Measurements from ENCODE around the gene C12orf54. TPM values are rescaled to one million over a fixed set of nuclear protein-coding genes. Genes with fewer than 3 reads are reported as not detected.
"Not testable (repeated sequence)": the region's sequence is repeated elsewhere in the genome, so short reads cannot be mapped to it uniquely, and the experiment has no call there.

C12orf54 gene
- polyA plus RNA-seq, 1 experiment = not detected

DNA sequence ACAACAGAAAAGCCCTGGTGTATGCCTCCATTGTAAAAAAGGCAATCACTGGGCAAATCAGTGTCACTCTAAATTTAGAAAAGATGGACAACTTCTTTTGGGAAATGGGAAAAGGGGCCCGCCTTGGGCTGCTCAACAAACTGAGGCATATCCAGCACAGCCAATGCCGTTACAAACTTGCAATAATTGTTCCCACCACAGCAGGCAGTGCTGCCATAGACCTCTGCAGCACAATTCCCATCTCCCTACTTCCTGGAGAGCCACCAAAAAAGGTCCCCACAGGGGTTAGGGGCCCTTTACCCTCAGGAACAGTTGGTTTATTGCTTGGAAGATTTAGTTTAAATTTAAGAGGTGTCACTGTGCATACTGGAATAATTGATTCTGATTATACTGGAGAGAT lies 26.7 kb downstream of the C12orf54 start:
- no peaks in the 10 kb centered on the region for H3K36me3 ChIP-seq (ENCODE audit: control insufficient read depth, insufficient read depth, low read length)
- no peaks in the 10 kb centered on the region for H3K27me3 ChIP-seq (ENCODE audit: control insufficient read depth, insufficient read depth, low read length)
- DNase-seq (ENCODE audit: low read depth) = no peak
- POLR2A ChIA-PET = no interaction called here
- no peak for TF ChIP-seq CTCF (IDR thresholded peaks at IDR 0.05; ENCODE audit: insufficient read depth, low read depth, low read length)
- H3K4me3 ChIP-seq (ENCODE audit: low read depth, low read length) = no peak overlapping the region
- CTCF ChIA-PET = no interaction called here

DNA sequence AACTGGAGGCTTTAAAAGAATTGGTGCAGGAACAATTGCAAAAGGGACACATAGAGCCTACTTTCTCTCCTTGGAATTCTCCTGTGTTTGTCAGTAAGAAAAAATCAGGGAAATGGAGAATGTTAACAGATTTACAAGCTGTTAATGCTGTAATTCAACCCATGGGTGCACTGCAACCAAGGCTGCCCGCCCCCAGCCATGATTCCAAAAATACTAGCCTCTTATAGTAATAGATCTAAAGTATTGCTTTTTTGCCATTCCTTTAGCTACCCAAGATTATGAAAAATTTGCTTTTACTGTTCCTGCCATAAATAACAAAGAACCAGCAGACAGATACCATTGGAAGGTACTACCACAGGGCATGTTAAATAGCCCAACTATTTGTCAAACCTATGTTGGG lies 27.8 kb downstream of the C12orf54 start:
- ChIA-PET CTCF (no interaction called here), POLR2A (no interaction called here)
- DNase-seq (ENCODE audit: low read depth) = no peak
- Histone ChIP-seq H3K36me3 (ENCODE audit: control insufficient read depth, insufficient read depth, low read length) (no peaks in the 10 kb centered on the region), H3K27me3 (ENCODE audit: control insufficient read depth, insufficient read depth, low read length) (no peaks in the 10 kb centered on the region), H3K4me3 (ENCODE audit: low read depth, low read length) (no peak overlapping the region)
- no peak for TF ChIP-seq CTCF (IDR thresholded peaks at IDR 0.05; ENCODE audit: insufficient read depth, low read depth, low read length)

DNA sequence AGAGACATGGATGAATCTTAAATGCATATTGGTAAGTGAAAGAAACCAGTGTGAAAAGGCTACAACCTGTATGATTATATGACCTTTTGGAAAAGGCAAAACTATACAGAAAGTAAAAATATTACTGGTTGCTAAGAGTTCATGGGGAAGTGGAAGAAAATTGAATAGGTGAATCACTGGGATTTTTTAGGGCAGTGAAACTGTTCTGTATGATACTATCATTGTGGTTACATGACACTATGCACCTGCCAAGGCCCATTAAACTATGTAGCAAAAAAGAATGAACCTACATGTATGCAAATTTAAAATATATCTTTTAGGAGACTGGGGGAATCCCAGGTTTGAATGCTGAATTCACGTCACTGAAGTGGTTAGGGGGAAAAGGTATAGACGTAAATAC lies 30.6 kb downstream of the C12orf54 start:
- H3K4me3 ChIP-seq (ENCODE audit: low read depth, low read length) = no peak overlapping the region
- POLR2A ChIA-PET = no interaction called here
- no peaks in the 10 kb centered on the region for H3K36me3 ChIP-seq (ENCODE audit: control insufficient read depth, insufficient read depth, low read length)
- H3K27me3 ChIP-seq (ENCODE audit: control insufficient read depth, insufficient read depth, low read length) = no peaks in the 10 kb centered on the region
- no peak for TF ChIP-seq CTCF (IDR thresholded peaks at IDR 0.05; ENCODE audit: insufficient read depth, low read depth, low read length)
- CTCF ChIA-PET = no interaction called here
- no peak for DNase-seq (ENCODE audit: low read depth)

DNA sequence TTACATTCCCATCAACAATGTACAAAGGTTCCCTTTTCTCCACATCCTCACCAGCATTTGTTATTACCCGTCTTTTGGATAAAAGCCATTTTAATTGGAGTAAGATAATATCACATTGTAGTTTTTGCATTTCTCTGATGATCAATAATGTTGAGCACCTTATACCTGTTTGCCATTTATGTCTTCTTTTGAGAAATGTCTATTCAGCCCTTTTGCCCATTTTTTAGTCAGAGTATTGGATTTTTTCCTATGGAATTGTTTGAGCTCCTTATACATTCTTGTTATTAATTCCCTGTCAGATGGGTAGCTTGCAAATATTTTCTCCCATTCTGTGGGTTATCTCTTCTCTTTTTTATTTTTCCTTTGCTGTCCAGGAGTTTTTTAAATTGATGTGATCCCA lies 32.4 kb downstream of the C12orf54 start:
- H3K36me3 ChIP-seq (ENCODE audit: control insufficient read depth, insufficient read depth, low read length) = no peaks in the 10 kb centered on the region
- ChIA-PET POLR2A (no interaction called here), CTCF (no interaction called here)
- H3K4me3 ChIP-seq (ENCODE audit: low read depth, low read length) = no peak overlapping the region
- H3K27me3 ChIP-seq (ENCODE audit: control insufficient read depth, insufficient read depth, low read length) = no peaks in the 10 kb centered on the region
- no peak for DNase-seq (ENCODE audit: low read depth)
- no peak for TF ChIP-seq CTCF (IDR thresholded peaks at IDR 0.05; ENCODE audit: insufficient read depth, low read depth, low read length)

- H3K27me3 ChIP-seq (ENCODE audit: control insufficient read depth, insufficient read depth, low read length); H3K4me3 ChIP-seq (ENCODE audit: low read depth, low read length); DNase-seq (ENCODE audit: low read depth); POLR2A ChIA-PET; H3K36me3 ChIP-seq (ENCODE audit: control insufficient read depth, insufficient read depth, low read length); CTCF ChIA-PET: not testable (repeated sequence)
These were observed 38.1 kb downstream of the C12orf54 start for GRCh38 chr12:48520381-48520780.

- POLR2A ChIA-PET = no interaction called here
- no peak for TF ChIP-seq CTCF (IDR thresholded peaks at IDR 0.05; ENCODE audit: insufficient read depth, low read depth, low read length)
- Histone ChIP-seq H3K36me3 (ENCODE audit: control insufficient read depth, insufficient read depth, low read length) (no peaks in the 10 kb centered on the region), H3K27me3 (ENCODE audit: control insufficient read depth, insufficient read depth, low read length) (peaks cover 5% of the 10 kb centered on the region), H3K4me3 (ENCODE audit: low read depth, low read length) (no peak within 1 kb of the TSS)
- no peak for DNase-seq (ENCODE audit: low read depth)
- CTCF ChIA-PET = no interaction called here
These were observed 43.0 kb downstream of the C12orf54 start, which contains the start of gene OR8S1 for GRCh38 chr12:48525332-48525731. OR8S1 (plus strand) TSS chr12:48525632; CDS start chr12:48525632, 0 bp downstream.

All from BJ (cell line).